Retinal pigment epithelial cell (primary cell): Measurements from ENCODE around the gene SEC24C.
A peak's percentile ranks its signal among the peaks of the same experiment; 100 is the strongest.
"Not testable (repeated sequence)": the region's sequence is repeated elsewhere in the genome, so short reads cannot be mapped to it uniquely, and the experiment has no call there.

ENCODE experiments used
- DNase-seq: peaks from one replicate; pipeline ENCODE4 v3.0.0-alpha.2; 2010; ENCODE audit warnings: low read depth
- H3K4me3 ChIP-seq: 2 replicates; pipeline ENCODE4 v1.5.1; 2011; ENCODE audit warnings: mild to moderate bottlenecking, low read length, control low read depth, moderate library complexity
- CTCF ChIP-seq: conservative IDR thresholded peaks from 2 replicates; pipeline ENCODE4 v1.5.1; 2011; ENCODE audit warnings: low read depth, low read length, control low read depth, inconsistent platforms

Gene SEC24C

GRCh38 chr10:73743905-73744663 lies at the start of gene SEC24C:
TSS of gene SEC24C (plus strand) at chr10:73744372. CDS start at chr10:73746833, 2,461 bp downstream.
- TF ChIP-seq CTCF, result no peak
- peak within 1 kb of the TSS; percentile 98 for H3K4me3 ChIP-seq
- DNase-seq, result peak; percentile 74

GRCh38 chr10:73695302-73695701 lies 48.9 kb upstream of the SEC24C start:
- H3K4me3 ChIP-seq, DNase-seq: not testable (repeated sequence)

GRCh38 chr10:73697675-73698159 lies 46.5 kb upstream of the SEC24C start, which contains the start of gene AGAP5:
TSS of gene AGAP5 (minus strand) at chr10:73698109. CDS start at chr10:73697755, 354 bp downstream.
- H3K4me3 ChIP-seq, DNase-seq: not testable (repeated sequence)

- not testable (repeated sequence) for H3K4me3 ChIP-seq, DNase-seq
These were observed 45.4 kb upstream of the SEC24C start for GRCh38 chr10:73698819-73699218.

GRCh38 chr10:73703924-73704323 lies 40.2 kb upstream of the SEC24C start:
- not testable (repeated sequence) for H3K4me3 ChIP-seq, DNase-seq

- DNase-seq, H3K4me3 ChIP-seq: not testable (repeated sequence)
These were observed 38.6 kb upstream of the SEC24C start for GRCh38 chr10:73705506-73706072.

- H3K4me3 ChIP-seq, DNase-seq: not testable (repeated sequence)
These were observed 37.7 kb upstream of the SEC24C start for GRCh38 chr10:73706488-73706887.

- not testable (repeated sequence) for DNase-seq, H3K4me3 ChIP-seq
These were observed 36.5 kb upstream of the SEC24C start for GRCh38 chr10:73707628-73708027.

- DNase-seq, H3K4me3 ChIP-seq: not testable (repeated sequence)
These were observed 36.0 kb upstream of the SEC24C start for GRCh38 chr10:73708122-73708521.

GRCh38 chr10:73711683-73712082 lies 32.5 kb upstream of the SEC24C start:
- DNase-seq, H3K4me3 ChIP-seq: not testable (repeated sequence)

GRCh38 chr10:73713912-73714311 lies 30.3 kb upstream of the SEC24C start:
- not testable (repeated sequence) for DNase-seq, H3K4me3 ChIP-seq

- not testable (repeated sequence) for H3K4me3 ChIP-seq, DNase-seq
These were observed 29.7 kb upstream of the SEC24C start for GRCh38 chr10:73714483-73714882.

- not testable (repeated sequence) for DNase-seq, H3K4me3 ChIP-seq
These were observed 28.7 kb upstream of the SEC24C start for GRCh38 chr10:73715179-73716156.
